Left lung (tissue), 10 donors: Measurements from ENCODE around the gene BDP1. TPM values are rescaled to one million over a fixed set of nuclear protein-coding genes. Genes with fewer than 3 reads are reported as not detected.
A peak's percentile ranks its signal among the peaks of the same experiment; 100 is the strongest.

Experiments
- ATAC-seq: fragments of 200-7000 bp; cut with Tn5 transposase; one replicate; pipeline ENCODE4 v1.9.1; 2020; ENCODE audit warnings: moderate library complexity
- DNase-seq, 4 donors: peaks; one replicate each; pipeline ENCODE4 v3.0.0-alpha.2; 2013 to 2020
- H3K27ac ChIP-seq, 2 donors: fragments of 200-600 bp; sonication (generic) in 1 of 2; one replicate each; pipeline versions ENCODE4 v1.5.0 to v1.8.0; 2020 to 2021
- H3K27me3 ChIP-seq, 2 donors: fragments of 200-600 bp; sonication (generic) in 1 of 2; one replicate each; pipeline versions ENCODE4 v1.5.0 to v1.8.0; 2020 to 2021
- H3K36me3 ChIP-seq, 2 donors: fragments of 200-600 bp; sonication (generic) in 1 of 2; one replicate each; pipeline versions ENCODE4 v1.5.0 to v1.8.0; 2020 to 2021
- H3K4me1 ChIP-seq, 2 donors: fragments of 200-600 bp; one replicate each; pipeline ENCODE4 v1.8.0; 2021
- H3K4me3 ChIP-seq, 2 donors: fragments of 200-600 bp; sonication (generic) in 1 of 2; one replicate each; pipeline versions ENCODE4 v1.5.0 to v1.8.0; 2020 to 2021; ENCODE audit warnings: mild to moderate bottlenecking in 1 of 2
- H3K9me3 ChIP-seq, 2 donors: fragments of 200-600 bp; sonication (generic) in 1 of 2; one replicate each; pipeline versions ENCODE4 v1.5.0 to v1.8.0; 2020 to 2021
- intact Hi-C, 2 donors: fragments of 100-400 bp; cut with DNase I; formaldehyde crosslinking; loops; one replicate each; pipeline versions ENCODE4 v1.11.2 to v1.14.2; 2022
- polyA plus RNA-seq, 6 donors: library from polyadenylated mRNA; unstranded; fragments of 120-200 nt; gene quantifications; one replicate each; pipeline ENCODE4 v1.2.1, GENCODE V29; 2013; ENCODE audit not compliant: insufficient read length in 6 of 6
- total RNA-seq, 2 donors: library from RNA; stranded (reverse); fragmentation: NEBNext Ultra II Directional; extraction: Animal tissue kit (Norgen Biotek cat#: 25700); gene quantifications; one replicate each; pipeline ENCODE4 v1.2.1, GENCODE V29; 2021
- TF ChIP-seq, protein P1 (sequence below), 2 donors: fragments of 200-600 bp; sonication (generic) in 1 of 2; IDR thresholded peaks; one replicate each; pipeline versions ENCODE4 v1.5.0 to v1.8.0; 2021; ENCODE audit warnings: antibody characterized with exemption in 2 of 2
- donor health status: DM: no; HTN: yes; CAD: no.
- donor health status: DM: no; HTN: no; CAD: no.

BDP1 gene
- total and polyA plus RNA-seq, 8 donors: 24.7 to 48.6 (median 43.4) TPM

DNA sequence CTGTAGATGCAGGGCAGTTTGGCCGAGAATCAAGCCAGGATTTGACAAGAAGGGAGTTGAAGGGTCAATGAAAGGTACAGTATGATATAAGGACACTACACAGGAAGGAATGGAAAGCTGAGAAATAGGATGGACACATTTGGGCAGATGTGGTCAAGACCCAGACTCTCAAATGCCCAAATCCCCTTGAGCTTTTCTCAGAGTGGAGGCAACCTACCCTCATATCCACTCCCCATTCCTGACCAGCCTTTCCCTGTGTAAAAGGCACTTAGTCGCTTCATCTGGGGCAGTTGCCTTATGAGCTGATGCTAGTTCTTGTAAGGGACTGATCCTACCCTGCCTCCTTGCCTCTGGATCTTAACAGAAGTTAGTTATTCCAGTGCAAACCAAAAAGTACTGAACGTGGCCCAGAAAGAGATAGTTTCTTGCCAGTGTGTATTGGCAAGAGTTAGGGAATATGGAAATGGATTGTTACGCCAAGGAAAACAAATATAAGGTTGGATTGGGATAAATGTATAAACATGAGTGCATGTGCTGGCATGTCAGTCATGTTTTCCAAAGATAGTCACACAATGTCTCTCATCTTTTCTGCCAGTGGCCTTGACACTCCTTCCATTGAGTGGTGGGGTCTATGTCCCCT lies 127.6 kb downstream of the BDP1 start:
- no peak overlapping the region for H3K27ac ChIP-seq
- ATAC-seq (no peak), DNase-seq (no peak)
- H3K4me1 ChIP-seq: peaks cover 4 to 10% of the 10 kb centered on the region in 2 donors
- no peaks in the 10 kb centered on the region for H3K27me3 ChIP-seq
- no peak overlapping the region for H3K4me3 ChIP-seq
- intact Hi-C loops: no loop called here
- H3K9me3 ChIP-seq: peaks cover 0 to 3% of the 10 kb centered on the region in 2 donors
- H3K36me3 ChIP-seq: peaks cover 0 to 5% of the 10 kb centered on the region in 2 donors
- TF ChIP-seq, protein P1, sequence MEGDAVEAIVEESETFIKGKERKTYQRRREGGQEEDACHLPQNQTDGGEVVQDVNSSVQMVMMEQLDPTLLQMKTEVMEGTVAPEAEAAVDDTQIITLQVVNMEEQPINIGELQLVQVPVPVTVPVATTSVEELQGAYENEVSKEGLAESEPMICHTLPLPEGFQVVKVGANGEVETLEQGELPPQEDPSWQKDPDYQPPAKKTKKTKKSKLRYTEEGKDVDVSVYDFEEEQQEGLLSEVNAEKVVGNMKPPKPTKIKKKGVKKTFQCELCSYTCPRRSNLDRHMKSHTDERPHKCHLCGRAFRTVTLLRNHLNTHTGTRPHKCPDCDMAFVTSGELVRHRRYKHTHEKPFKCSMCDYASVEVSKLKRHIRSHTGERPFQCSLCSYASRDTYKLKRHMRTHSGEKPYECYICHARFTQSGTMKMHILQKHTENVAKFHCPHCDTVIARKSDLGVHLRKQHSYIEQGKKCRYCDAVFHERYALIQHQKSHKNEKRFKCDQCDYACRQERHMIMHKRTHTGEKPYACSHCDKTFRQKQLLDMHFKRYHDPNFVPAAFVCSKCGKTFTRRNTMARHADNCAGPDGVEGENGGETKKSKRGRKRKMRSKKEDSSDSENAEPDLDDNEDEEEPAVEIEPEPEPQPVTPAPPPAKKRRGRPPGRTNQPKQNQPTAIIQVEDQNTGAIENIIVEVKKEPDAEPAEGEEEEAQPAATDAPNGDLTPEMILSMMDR (IDR thresholded peaks at IDR 0.05): no peak

DNA sequence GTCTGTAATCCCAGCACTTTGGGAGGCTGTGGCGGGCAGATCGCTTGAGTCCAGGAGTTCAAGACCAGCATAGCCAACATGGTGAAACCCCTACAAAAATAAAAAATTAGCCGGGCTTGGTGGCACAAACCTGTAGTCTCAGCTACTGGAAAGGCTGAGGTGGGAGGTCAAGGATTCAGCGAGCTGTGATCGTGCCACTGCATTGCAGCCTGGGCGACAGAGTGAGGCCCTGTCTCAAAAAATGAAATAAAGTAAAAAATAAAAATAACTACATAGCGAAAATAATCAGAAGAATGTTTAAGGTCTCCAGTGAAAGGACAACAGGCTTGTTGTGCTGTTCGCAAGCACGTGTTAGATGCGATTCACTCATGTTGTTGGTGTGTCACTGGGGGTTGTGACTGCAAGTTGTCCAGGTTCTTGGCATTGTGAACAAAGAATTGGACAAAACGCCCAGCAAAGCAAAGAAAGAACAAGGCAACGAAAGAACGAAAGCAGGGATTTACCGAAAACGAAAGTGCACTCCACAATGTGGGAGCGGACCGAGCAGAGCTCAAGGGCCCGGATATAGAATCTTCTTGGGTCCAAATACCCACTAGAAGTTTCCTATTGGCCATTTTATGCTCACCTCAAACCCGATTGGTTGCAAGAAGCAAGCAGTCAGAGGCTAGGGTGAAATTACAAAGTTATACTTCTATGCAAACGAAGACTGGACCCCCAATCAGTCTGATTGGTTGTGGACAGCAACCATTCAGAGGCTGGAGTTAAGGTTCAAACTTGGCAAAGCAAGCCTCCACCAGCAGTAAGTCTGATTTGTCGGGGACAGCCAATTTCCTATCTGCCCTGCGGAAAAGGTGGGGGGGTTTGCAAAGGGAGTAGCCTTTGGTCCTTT lies 130.8 kb downstream of the BDP1 start:
- no peaks in the 10 kb centered on the region for H3K9me3 ChIP-seq
- H3K4me3 ChIP-seq: peak overlapping the region; percentile 68 to 95
- H3K36me3 ChIP-seq: no peaks in the 10 kb centered on the region
- TF ChIP-seq, protein P1 (IDR thresholded peaks at IDR 0.05): no peak
- H3K27me3 ChIP-seq: no peaks in the 10 kb centered on the region
- intact Hi-C loops: no loop called here
- peak; percentile 1 for ATAC-seq
- peak overlapping the region; percentile 82 to 87 for H3K27ac ChIP-seq
- peaks cover 4 to 24% of the 10 kb centered on the region in 2 donors for H3K4me1 ChIP-seq
- DNase-seq: no peak

DNA sequence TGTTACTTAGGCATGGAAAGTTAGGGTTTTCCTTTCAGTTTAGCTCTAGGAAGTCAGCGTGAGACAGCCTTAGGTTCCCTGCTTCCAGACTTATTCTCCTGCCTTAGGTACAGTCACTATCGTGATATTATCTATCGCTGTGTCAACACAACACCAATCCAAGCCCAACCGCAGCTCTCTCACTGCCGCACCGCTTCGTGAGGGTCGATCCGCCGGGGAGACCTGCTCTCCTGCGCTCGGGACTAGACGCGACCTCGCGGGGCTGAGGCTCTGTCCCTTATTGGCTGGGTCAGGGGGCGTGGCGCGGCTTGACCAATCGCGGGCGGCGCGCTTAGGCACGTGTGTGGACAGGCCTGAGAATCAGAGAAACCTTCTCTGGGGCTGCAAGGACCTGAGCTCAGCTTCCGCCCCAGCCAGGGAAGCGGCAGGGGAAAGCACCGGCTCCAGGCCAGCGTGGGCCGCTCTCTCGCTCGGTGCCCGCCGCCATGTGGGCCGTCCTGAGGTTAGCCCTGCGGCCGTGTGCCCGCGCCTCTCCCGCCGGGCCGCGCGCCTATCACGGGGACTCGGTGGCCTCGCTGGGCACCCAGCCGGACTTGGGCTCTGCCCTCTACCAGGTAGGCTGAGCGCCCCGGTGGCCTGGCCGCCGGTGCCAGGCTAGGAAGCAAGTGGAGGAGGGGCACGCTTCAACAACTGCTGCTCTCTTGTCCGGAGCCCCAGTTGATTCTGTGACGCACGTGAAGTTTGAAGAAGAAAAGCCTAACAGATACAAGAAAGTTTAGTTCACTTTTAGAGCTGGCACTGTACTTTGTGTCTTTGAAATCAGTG lies 131.7 kb downstream of the BDP1 start, which contains the start of gene MCCC2:
MCCC2 (plus strand) TSS at position 400 of the 825 bp plus-strand sequence; CDS start at position 486, 86 bp downstream.
- Histone ChIP-seq H3K4me1 (peaks cover 4 to 24% of the 10 kb centered on the region in 2 donors), H3K27me3 (no peaks in the 10 kb centered on the region), H3K4me3 (peak within 1 kb of the TSS; percentile 68 to 95), H3K9me3 (no peaks in the 10 kb centered on the region), H3K36me3 (no peaks in the 10 kb centered on the region), H3K27ac (peak within 1 kb of the TSS; percentile 82 to 87)
- TF ChIP-seq, protein P1 (IDR thresholded peaks at IDR 0.05): no peak
- DNase-seq (peak; percentile 89 to 97 (median 96)), ATAC-seq (peak; percentile 100)
- intact Hi-C loops: no loop called here

DNA sequence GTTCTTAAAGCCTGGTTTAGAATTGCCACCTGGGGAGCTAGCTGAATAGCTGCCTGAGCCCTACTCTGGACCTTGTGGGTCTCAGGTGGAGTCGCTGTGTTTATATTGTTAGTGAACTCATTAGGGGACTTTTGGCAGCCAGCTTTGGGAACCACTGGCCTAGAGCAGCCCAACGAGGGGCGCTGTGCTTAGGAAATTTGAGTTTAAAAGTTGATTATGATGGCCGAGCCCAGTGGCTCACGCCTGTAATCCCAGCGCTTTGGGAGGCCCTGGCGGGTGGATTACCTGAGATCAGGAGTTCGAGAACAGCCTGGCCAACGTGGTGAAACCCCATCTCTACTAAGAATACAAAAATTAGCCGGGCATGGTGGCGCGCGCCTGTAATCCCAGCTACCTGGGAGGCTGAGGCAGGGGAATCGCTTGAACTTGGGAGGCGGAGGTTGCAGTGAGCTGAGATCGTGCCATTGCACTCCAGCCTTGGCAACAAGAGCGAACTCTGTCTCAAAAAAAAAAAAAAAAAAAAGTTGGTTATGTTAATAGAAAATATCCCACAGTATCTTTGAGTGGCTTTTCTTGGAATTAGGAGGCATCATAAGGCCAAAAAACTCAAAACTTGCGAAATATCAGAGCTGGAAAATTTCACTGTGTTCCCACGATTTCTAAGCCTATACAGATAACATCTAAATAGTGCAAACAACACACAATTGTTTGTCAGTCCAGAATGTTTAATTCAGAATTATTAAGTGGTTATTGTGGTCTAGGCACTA lies 132.5 kb downstream of the BDP1 start:
- ATAC-seq (peak; percentile 6), DNase-seq (no peak)
- Histone ChIP-seq H3K9me3 (no peaks in the 10 kb centered on the region), H3K4me3 (peak overlapping the region; percentile 68 to 95), H3K27ac (peak overlapping the region; percentile 82 to 87), H3K36me3 (no peaks in the 10 kb centered on the region), H3K4me1 (peaks cover 4 to 24% of the 10 kb centered on the region in 2 donors), H3K27me3 (no peaks in the 10 kb centered on the region)
- TF ChIP-seq, protein P1 (IDR thresholded peaks at IDR 0.05): no peak
- intact Hi-C loops: no loop called here
